ENCODE data around the gene GCA. TPM values are rescaled to one million over a fixed set of nuclear protein-coding genes. Genes with fewer than 3 reads are reported as not detected.

The GCA gene
- total RNA-seq, 1 experiment from 2014 or later: 0.11 TPM

DNA sequence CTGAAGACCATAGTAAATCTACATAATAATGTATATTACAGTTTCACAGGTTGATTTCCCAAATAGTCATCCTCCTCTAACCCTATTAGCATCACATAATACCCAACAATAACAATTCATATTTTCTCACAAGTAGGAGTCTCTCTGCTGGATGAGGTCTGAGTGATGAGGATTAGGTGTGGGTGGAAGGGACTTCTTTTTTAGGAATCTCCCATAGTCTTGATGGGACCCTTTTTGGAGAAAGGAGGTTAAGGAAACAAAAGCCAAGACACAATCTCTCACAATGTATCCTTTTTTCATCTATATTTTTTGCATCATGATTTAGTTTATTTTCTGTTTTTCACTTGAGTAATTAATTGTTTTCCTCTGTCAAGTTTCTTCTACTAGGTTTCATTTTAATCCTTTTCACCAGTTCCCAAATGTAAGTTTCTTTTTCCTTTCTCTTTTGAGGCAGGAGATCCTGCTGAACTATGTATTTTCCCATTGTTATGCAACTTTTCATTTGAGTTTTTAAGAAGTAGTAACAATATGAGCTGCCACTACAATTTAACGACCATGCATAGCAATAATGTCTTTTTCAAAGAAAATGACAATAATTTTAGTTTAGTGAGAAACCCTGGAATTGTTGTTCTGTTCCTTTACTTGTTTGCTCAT lies 22.9 kb upstream of the GCA start:
- no peak for DNase-seq
- peaks cover 11% of the 10 kb centered on the region for H3K4me1 ChIP-seq (ENCODE audit: low read length)
- no peak overlapping the region for H3K4me2 ChIP-seq (ENCODE audit: low read depth, low read length, poor library complexity, severe bottlenecking)
- no peak overlapping the region for H3K9ac ChIP-seq (ENCODE audit: low read length)
- peaks cover 5% of the 10 kb centered on the region; the same call in 1 of the 2 replicates for H3K27me3 ChIP-seq (ENCODE audit: low read length)
- no peaks in the 10 kb centered on the region for H3K9me3 ChIP-seq (ENCODE audit: low read length)
- H3K27ac ChIP-seq (ENCODE audit: low read length): no peak overlapping the region
- no peaks in the 10 kb centered on the region for H3K79me2 ChIP-seq (ENCODE audit: low read length)
- H3K9me2 ChIP-seq (replicated peaks; ENCODE audit: insufficient read depth, low read length): no peaks in the 10 kb centered on the region
- H4K20me1 ChIP-seq (ENCODE audit: insufficient read depth, low read depth, low read length): no peaks in the 10 kb centered on the region
- no peaks in the 10 kb centered on the region for H3K36me3 ChIP-seq (ENCODE audit: insufficient read depth, low read length)
- no peak overlapping the region for H3K4me3 ChIP-seq (ENCODE audit: low read length)
- H2AFZ ChIP-seq (ENCODE audit: low read length): no peak overlapping the region

DNA sequence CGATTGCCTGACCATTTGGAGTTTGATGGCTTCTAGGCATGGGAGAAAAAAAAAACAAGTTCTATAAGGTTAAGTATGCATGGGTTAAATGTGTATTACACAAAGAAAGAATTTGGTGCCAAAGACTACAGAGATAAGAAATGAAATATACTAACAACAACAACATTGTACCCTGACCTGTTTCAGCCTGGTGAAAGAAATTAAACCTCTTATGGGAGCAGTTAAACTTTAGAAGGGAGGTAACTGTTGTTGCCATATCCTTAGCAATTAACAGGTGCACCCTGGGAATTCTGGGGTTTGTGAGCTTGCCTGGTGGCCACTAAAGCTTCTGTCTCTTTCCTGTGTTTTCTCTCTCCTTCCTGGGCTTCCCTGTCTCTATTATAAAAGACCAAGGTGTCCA lies 19.0 kb upstream of the GCA start:
- Histone ChIP-seq H3K27me3 (ENCODE audit: low read length) (no peaks in the 10 kb centered on the region), H4K20me1 (ENCODE audit: insufficient read depth, low read depth, low read length) (no peaks in the 10 kb centered on the region), H3K4me2 (ENCODE audit: low read depth, low read length, poor library complexity, severe bottlenecking) (no peak overlapping the region), H3K4me1 (ENCODE audit: low read length) (no peaks in the 10 kb centered on the region), H3K9ac (ENCODE audit: low read length) (no peak overlapping the region), H2AFZ (ENCODE audit: low read length) (no peak overlapping the region), H3K4me3 (ENCODE audit: low read length) (no peak overlapping the region), H3K36me3 (ENCODE audit: insufficient read depth, low read length) (no peaks in the 10 kb centered on the region), H3K9me3 (ENCODE audit: low read length) (peaks cover 3% of the 10 kb centered on the region; the same call in 1 of the 2 replicates), H3K9me2 (replicated peaks; ENCODE audit: insufficient read depth, low read length) (no peaks in the 10 kb centered on the region), H3K79me2 (ENCODE audit: low read length) (no peaks in the 10 kb centered on the region), H3K27ac (ENCODE audit: low read length) (no peak overlapping the region)
- no peak for DNase-seq

- Histone ChIP-seq H3K9ac (ENCODE audit: low read length) (no peak overlapping the region), H3K36me3 (ENCODE audit: insufficient read depth, low read length) (no peaks in the 10 kb centered on the region), H2AFZ (ENCODE audit: low read length) (no peak overlapping the region), H3K27me3 (ENCODE audit: low read length) (no peaks in the 10 kb centered on the region), H3K27ac (ENCODE audit: low read length) (no peak overlapping the region), H3K79me2 (ENCODE audit: low read length) (no peaks in the 10 kb centered on the region), H3K4me2 (ENCODE audit: low read depth, low read length, poor library complexity, severe bottlenecking) (no peak overlapping the region), H3K9me3 (ENCODE audit: low read length) (peaks cover 3% of the 10 kb centered on the region; the same call in 1 of the 2 replicates), H3K4me3 (ENCODE audit: low read length) (no peak overlapping the region), H3K9me2 (replicated peaks; ENCODE audit: insufficient read depth, low read length) (no peaks in the 10 kb centered on the region), H4K20me1 (ENCODE audit: insufficient read depth, low read depth, low read length) (no peaks in the 10 kb centered on the region), H3K4me1 (ENCODE audit: low read length) (no peaks in the 10 kb centered on the region)
- DNase-seq: peak; percentile 54
These were observed 16.7 kb upstream of the GCA start for GRCh38 chr2:162327134-162327769.

GRCh38 chr2:162327806-162328205 lies 16.1 kb upstream of the GCA start:
- H3K9me3 ChIP-seq (ENCODE audit: low read length): peaks cover 3% of the 10 kb centered on the region; the same call in 1 of the 2 replicates
- no peak overlapping the region for H3K4me2 ChIP-seq (ENCODE audit: low read depth, low read length, poor library complexity, severe bottlenecking)
- no peaks in the 10 kb centered on the region for H4K20me1 ChIP-seq (ENCODE audit: insufficient read depth, low read depth, low read length)
- no peaks in the 10 kb centered on the region for H3K79me2 ChIP-seq (ENCODE audit: low read length)
- H3K27ac ChIP-seq (ENCODE audit: low read length): no peak overlapping the region
- H3K36me3 ChIP-seq (ENCODE audit: insufficient read depth, low read length): no peaks in the 10 kb centered on the region
- no peaks in the 10 kb centered on the region for H3K4me1 ChIP-seq (ENCODE audit: low read length)
- H3K27me3 ChIP-seq (ENCODE audit: low read length): no peaks in the 10 kb centered on the region
- H3K9me2 ChIP-seq (replicated peaks; ENCODE audit: insufficient read depth, low read length): no peaks in the 10 kb centered on the region
- no peak overlapping the region for H3K4me3 ChIP-seq (ENCODE audit: low read length)
- H2AFZ ChIP-seq (ENCODE audit: low read length): no peak overlapping the region
- no peak overlapping the region for H3K9ac ChIP-seq (ENCODE audit: low read length)
- DNase-seq: no peak

- Histone ChIP-seq H3K4me2 (ENCODE audit: low read depth, low read length, poor library complexity, severe bottlenecking) (no peak overlapping the region), H3K27ac (ENCODE audit: low read length) (no peak overlapping the region), H3K79me2 (ENCODE audit: low read length) (no peaks in the 10 kb centered on the region), H3K9ac (ENCODE audit: low read length) (no peak overlapping the region), H3K9me2 (replicated peaks; ENCODE audit: insufficient read depth, low read length) (no peaks in the 10 kb centered on the region), H2AFZ (ENCODE audit: low read length) (no peak overlapping the region), H3K9me3 (ENCODE audit: low read length) (peaks cover 3% of the 10 kb centered on the region; the same call in 1 of the 2 replicates), H3K27me3 (ENCODE audit: low read length) (no peaks in the 10 kb centered on the region), H3K4me1 (ENCODE audit: low read length) (no peaks in the 10 kb centered on the region), H4K20me1 (ENCODE audit: insufficient read depth, low read depth, low read length) (no peaks in the 10 kb centered on the region), H3K36me3 (ENCODE audit: insufficient read depth, low read length) (no peaks in the 10 kb centered on the region), H3K4me3 (ENCODE audit: low read length) (no peak overlapping the region)
- DNase-seq: no peak
These were observed 15.3 kb upstream of the GCA start for GRCh38 chr2:162328424-162329157.

GRCh38 chr2:162330881-162331280 lies 13.1 kb upstream of the GCA start:
- Histone ChIP-seq H3K27me3 (ENCODE audit: low read length) (no peaks in the 10 kb centered on the region), H3K9me3 (ENCODE audit: low read length) (peaks cover 3% of the 10 kb centered on the region; the same call in 1 of the 2 replicates), H3K4me1 (ENCODE audit: low read length) (no peaks in the 10 kb centered on the region), H3K79me2 (ENCODE audit: low read length) (no peaks in the 10 kb centered on the region), H3K4me3 (ENCODE audit: low read length) (no peak overlapping the region), H3K4me2 (ENCODE audit: low read depth, low read length, poor library complexity, severe bottlenecking) (no peak overlapping the region), H3K36me3 (ENCODE audit: insufficient read depth, low read length) (no peaks in the 10 kb centered on the region), H3K9me2 (replicated peaks; ENCODE audit: insufficient read depth, low read length) (no peaks in the 10 kb centered on the region), H3K27ac (ENCODE audit: low read length) (no peak overlapping the region), H2AFZ (ENCODE audit: low read length) (no peak overlapping the region), H4K20me1 (ENCODE audit: insufficient read depth, low read depth, low read length) (no peaks in the 10 kb centered on the region), H3K9ac (ENCODE audit: low read length) (no peak overlapping the region)
- DNase-seq: no peak

DNA sequence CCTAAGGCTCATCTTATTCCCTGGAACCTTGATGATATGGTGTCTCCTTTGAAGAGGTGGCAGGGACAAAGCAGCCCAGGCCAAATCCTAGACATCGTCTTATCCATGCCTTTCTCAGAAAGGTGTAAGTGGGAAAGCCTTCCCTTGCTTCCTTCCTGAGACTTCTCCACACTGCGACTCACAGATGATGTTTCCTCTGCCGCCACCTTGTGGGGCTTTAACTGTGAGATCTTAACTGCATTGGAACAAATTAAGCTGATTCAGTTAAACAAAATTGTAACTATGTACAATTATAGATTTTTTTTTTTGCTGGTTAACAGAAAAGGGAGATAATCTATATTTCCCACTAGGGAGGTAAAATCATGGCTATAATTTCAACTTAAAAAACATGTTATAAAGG lies 10.0 kb upstream of the GCA start:
- Histone ChIP-seq H3K4me2 (ENCODE audit: low read depth, low read length, poor library complexity, severe bottlenecking) (no peak overlapping the region), H3K9me3 (ENCODE audit: low read length) (no peaks in the 10 kb centered on the region), H3K27me3 (ENCODE audit: low read length) (no peaks in the 10 kb centered on the region), H3K36me3 (ENCODE audit: insufficient read depth, low read length) (no peaks in the 10 kb centered on the region), H4K20me1 (ENCODE audit: insufficient read depth, low read depth, low read length) (no peaks in the 10 kb centered on the region), H3K9ac (ENCODE audit: low read length) (no peak overlapping the region), H3K79me2 (ENCODE audit: low read length) (no peaks in the 10 kb centered on the region), H2AFZ (ENCODE audit: low read length) (no peak overlapping the region), H3K4me1 (ENCODE audit: low read length) (no peaks in the 10 kb centered on the region), H3K9me2 (replicated peaks; ENCODE audit: insufficient read depth, low read length) (no peaks in the 10 kb centered on the region), H3K4me3 (ENCODE audit: low read length) (no peak overlapping the region), H3K27ac (ENCODE audit: low read length) (no peak overlapping the region)
- peak; percentile 52 for DNase-seq

GRCh38 chr2:162337868-162338267 lies 6.1 kb upstream of the GCA start:
- H3K4me1 ChIP-seq (ENCODE audit: low read length): no peaks in the 10 kb centered on the region
- H3K27me3 ChIP-seq (ENCODE audit: low read length): no peaks in the 10 kb centered on the region
- H3K4me2 ChIP-seq (ENCODE audit: low read depth, low read length, poor library complexity, severe bottlenecking): no peak overlapping the region
- no peak overlapping the region for H3K4me3 ChIP-seq (ENCODE audit: low read length)
- no peak overlapping the region for H3K9ac ChIP-seq (ENCODE audit: low read length)
- H4K20me1 ChIP-seq (ENCODE audit: insufficient read depth, low read depth, low read length): no peaks in the 10 kb centered on the region
- H3K36me3 ChIP-seq (ENCODE audit: insufficient read depth, low read length): no peaks in the 10 kb centered on the region
- no peak for DNase-seq
- no peaks in the 10 kb centered on the region for H3K79me2 ChIP-seq (ENCODE audit: low read length)
- no peak overlapping the region for H2AFZ ChIP-seq (ENCODE audit: low read length)
- H3K9me3 ChIP-seq (ENCODE audit: low read length): no peaks in the 10 kb centered on the region
- H3K9me2 ChIP-seq (replicated peaks; ENCODE audit: insufficient read depth, low read length): no peaks in the 10 kb centered on the region
- no peak overlapping the region for H3K27ac ChIP-seq (ENCODE audit: low read length)

All from Karpas-422 (cell line).